GM10248 (cell line): ENCODE results near the gene EIF1.

Experiments used
- CTCF ChIA-PET: fragments of 300-600 bp; sonication (Branson Sonifier 250); formaldehyde crosslinking; extraction: SDS; loops from one replicate; lab custom pipeline; 2021; ENCODE audit warnings: antibody characterized with exemption; lab: Yijun Ruan, JAX
- POLR2A ChIA-PET: fragments of 350-650 bp; sonication (Branson Sonifier 250); formaldehyde crosslinking; extraction: SDS; loops from one replicate; lab custom pipeline; 2020; ENCODE audit warnings: antibody characterized with exemption; lab: Yijun Ruan, JAX
- DNase-seq: peaks from one replicate; pipeline ENCODE4 v3.0.0; 2012; ENCODE audit errors: extremely low spot score
- CTCF ChIP-seq: IDR thresholded peaks from 2 replicates; pipeline ENCODE4 v1.5.1; 2012; ENCODE audit warnings: mild to moderate bottlenecking, low read depth; ENCODE audit errors: extremely low read depth, missing control alignments, control extremely low read depth

The EIF1 gene

DNA sequence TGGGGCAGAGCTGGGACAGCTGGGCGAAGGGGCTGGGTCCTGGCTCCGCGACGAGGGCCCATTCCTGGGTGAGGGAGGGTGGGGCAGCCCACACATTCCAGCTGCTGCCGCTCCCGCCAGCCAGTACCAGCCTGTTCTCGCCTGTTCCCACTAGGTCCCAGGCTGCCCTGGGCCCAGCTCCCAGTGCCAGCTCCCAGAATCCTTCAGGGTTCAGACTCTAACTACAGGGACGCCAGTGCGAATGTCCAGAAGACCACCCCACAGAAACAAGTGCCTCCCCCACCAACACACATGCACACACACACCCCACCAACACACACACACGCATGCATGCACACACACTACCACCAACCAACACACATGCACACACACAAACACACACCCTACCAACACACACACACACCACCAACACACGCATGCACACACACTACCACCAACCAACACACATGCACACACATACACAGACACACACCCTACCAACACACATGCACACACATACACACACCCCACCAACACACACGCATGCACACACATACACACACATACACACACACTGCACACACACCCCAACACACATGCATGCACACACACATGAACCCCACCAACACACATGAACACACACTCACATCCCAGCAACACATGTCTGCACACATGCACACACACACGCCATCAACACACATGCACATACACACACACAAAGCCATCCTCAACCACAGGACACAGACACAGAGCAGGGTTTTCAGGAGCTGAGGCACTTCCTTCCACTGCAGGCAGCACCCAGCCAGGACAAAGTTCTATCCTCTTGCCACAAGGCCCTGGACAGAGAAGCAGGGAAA, 36.8 kb upstream of the EIF1 start:
- ChIA-PET POLR2A (no interaction called here), CTCF (interaction anchor here (3.5 to 16.1 kb wide), 3 partner anchors 13 to 102 kb away, joined by 26 to 533 read pairs (median 107); no protein-coding TSS in a partner anchor)
- TF ChIP-seq CTCF: no peak
- no peak for DNase-seq

- no peak for DNase-seq
- ChIA-PET CTCF (interaction anchor here (3.5 to 16.1 kb wide), 2 partner anchors 13 to 103 kb away, joined by 26 to 533 read pairs; no protein-coding TSS in a partner anchor), POLR2A (no interaction called here)
- no peak for TF ChIP-seq CTCF
These were observed 36.2 kb upstream of the EIF1 start for GRCh38 chr17:41652461-41652970.

DNA sequence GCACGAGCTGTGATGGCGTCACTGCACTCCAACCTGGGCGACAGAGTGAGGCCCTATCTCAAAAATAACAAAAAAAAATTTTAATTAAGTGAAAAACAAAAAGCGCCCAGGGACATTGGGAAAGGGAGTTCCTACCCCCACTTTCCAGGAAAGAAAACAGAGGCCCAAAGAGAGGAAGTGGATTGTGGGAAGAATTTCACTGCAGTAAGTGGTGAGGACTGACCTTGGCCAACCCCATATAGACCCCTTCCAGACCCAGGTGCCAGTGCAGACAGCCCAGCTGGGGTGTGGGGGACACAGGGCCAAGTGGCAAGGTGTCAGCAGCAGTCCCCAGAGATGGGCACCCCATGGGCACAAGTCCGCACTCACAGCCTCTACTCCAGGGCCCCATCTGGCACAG, 35.3 kb upstream of the EIF1 start:
- no peak for DNase-seq
- CTCF ChIA-PET: interaction anchor here (1.2 to 16.1 kb wide), 3 partner anchors 8 to 104 kb away, joined by 3 to 533 read pairs (median 26); no protein-coding TSS in a partner anchor
- POLR2A ChIA-PET: no interaction called here
- no peak for TF ChIP-seq CTCF

GRCh38 chr17:41653892-41654677, 34.6 kb upstream of the EIF1 start:
- ChIA-PET CTCF (interaction anchor here (1.2 to 16.1 kb wide), 3 partner anchors 8 to 104 kb away, joined by 3 to 533 read pairs (median 26); no protein-coding TSS in a partner anchor), POLR2A (no interaction called here)
- no peak for DNase-seq
- no peak for TF ChIP-seq CTCF

- DNase-seq: no peak
- no peak for TF ChIP-seq CTCF
- ChIA-PET CTCF (interaction anchor here (1.2 to 16.1 kb wide), 3 partner anchors 9 to 105 kb away, joined by 3 to 533 read pairs (median 26); no protein-coding TSS in a partner anchor), POLR2A (no interaction called here)
These were observed 33.7 kb upstream of the EIF1 start for GRCh38 chr17:41654678-41655607.
